OCI-LY3 (cell line): ENCODE data around the gene SLMAP.

Experiments used
- H2AFZ ChIP-seq: fragments of 200-600, 300-600 bp; shearing (Covaris generic); 2 replicates; pipeline ENCODE4 v1.6.0; 2014; ENCODE audit warnings: antibody characterized with exemption, low read depth, low read length
- H3K27ac ChIP-seq: fragments of 200-600, 300-600 bp; sonication (generic); 2 replicates; pipeline ENCODE4 v1.5.1; 2014; ENCODE audit warnings: mild to moderate bottlenecking, low read length, moderate library complexity, mixed read lengths
- H3K27me3 ChIP-seq: fragments of 200-600, 300-600 bp; sonication (generic); 2 replicates; pipeline ENCODE4 v1.6.1; 2014; ENCODE audit warnings: low read depth, low read length, mixed read lengths
- H3K36me3 ChIP-seq: fragments of 200-600, 300-600 bp; sonication (generic); replicated peaks from 2 replicates; pipeline ENCODE3; 2014; ENCODE audit warnings: low read depth, low read length, mixed read lengths
- H3K4me1 ChIP-seq: fragments of 300-600, 200-600 bp; sonication (generic); 2 replicates; pipeline ENCODE4 v1.6.1; 2014; ENCODE audit warnings: low read length, mixed read lengths
- H3K4me2 ChIP-seq: fragments of 200-600, 300-600 bp; sonication (generic); 2 replicates; pipeline ENCODE4 v1.6.1; 2014; ENCODE audit warnings: low read length, mixed read lengths
- H3K4me3 ChIP-seq: fragments of 300-600, 200-600 bp; sonication (generic); 2 replicates; pipeline ENCODE4 v1.5.1; 2014; ENCODE audit warnings: antibody characterized with exemption, mild to moderate bottlenecking, low read length, moderate library complexity
- H3K79me2 ChIP-seq: fragments of 300-600, 200-600 bp; shearing (Covaris generic); 2 replicates; pipeline ENCODE4 v1.6.1; 2014; ENCODE audit warnings: mild to moderate bottlenecking, low read length, mixed read lengths
- H3K9ac ChIP-seq: fragments of 300-600, 200-600 bp; shearing (Covaris generic); 2 replicates; pipeline ENCODE4 v1.6.0; 2014; ENCODE audit warnings: mild to moderate bottlenecking, low read length, moderate library complexity
- H3K9me3 ChIP-seq: fragments of 200-600, 300-600 bp; shearing (Covaris generic); 2 replicates; pipeline ENCODE4 v1.6.1; 2014; ENCODE audit warnings: low read length, mixed read lengths; ENCODE audit not compliant: insufficient read depth
- H4K20me1 ChIP-seq: fragments of 200-600, 300-600 bp; sonication (generic); 2 replicates; pipeline ENCODE4 v1.6.1; 2016; ENCODE audit warnings: low read length, mixed read lengths; ENCODE audit not compliant: insufficient read depth
- EZH2phosphoT487 ChIP-seq: fragments of 200-600 bp; shearing (Covaris generic); IDR thresholded peaks from 2 replicates; pipeline ENCODE4 v1.6.1; 2018; ENCODE audit warnings: antibody characterized with exemption, mixed run types, low read depth
- TF ChIP-seq, protein P1 (sequence below): fragments of 200-600, 300-600 bp; sonication (generic); IDR thresholded peaks from 2 replicates; pipeline ENCODE4 v1.5.1; 2014; ENCODE audit warnings: antibody characterized with exemption, low read length, low read depth

The SLMAP gene

DNA sequence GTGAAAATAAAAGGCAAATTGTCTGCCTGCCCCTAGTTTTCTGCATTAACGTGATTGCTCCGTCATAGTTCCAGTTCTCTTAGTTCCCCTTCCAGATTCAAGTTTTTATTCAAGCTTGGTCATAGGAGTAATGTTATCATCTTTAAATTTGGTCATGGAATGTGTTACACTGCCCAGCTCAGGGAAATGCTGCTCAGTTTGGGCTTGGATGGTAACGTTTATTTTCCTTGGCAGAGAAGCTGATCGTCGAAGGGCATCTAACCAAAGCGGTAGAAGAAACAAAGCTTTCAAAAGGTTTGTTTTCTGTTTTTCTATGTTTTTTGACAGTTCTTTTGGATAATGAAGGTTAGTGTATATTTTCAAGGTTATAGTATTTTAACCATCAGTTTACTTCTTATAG is 133.7 kb downstream of the SLMAP start:
- Histone ChIP-seq H3K27ac (no peak overlapping the region), H4K20me1 (no peaks in the 10 kb centered on the region), H3K9me3 (no peaks in the 10 kb centered on the region), H2AFZ (no peak overlapping the region), H3K27me3 (no peaks in the 10 kb centered on the region), H3K36me3 (no peaks in the 10 kb centered on the region), H3K4me1 (no peaks in the 10 kb centered on the region), H3K9ac (no peak overlapping the region), H3K4me3 (no peak overlapping the region), H3K79me2 (no peaks in the 10 kb centered on the region), H3K4me2 (no peak overlapping the region)
- TF ChIP-seq EZH2phosphoT487: no peak
- TF ChIP-seq, protein P1, sequence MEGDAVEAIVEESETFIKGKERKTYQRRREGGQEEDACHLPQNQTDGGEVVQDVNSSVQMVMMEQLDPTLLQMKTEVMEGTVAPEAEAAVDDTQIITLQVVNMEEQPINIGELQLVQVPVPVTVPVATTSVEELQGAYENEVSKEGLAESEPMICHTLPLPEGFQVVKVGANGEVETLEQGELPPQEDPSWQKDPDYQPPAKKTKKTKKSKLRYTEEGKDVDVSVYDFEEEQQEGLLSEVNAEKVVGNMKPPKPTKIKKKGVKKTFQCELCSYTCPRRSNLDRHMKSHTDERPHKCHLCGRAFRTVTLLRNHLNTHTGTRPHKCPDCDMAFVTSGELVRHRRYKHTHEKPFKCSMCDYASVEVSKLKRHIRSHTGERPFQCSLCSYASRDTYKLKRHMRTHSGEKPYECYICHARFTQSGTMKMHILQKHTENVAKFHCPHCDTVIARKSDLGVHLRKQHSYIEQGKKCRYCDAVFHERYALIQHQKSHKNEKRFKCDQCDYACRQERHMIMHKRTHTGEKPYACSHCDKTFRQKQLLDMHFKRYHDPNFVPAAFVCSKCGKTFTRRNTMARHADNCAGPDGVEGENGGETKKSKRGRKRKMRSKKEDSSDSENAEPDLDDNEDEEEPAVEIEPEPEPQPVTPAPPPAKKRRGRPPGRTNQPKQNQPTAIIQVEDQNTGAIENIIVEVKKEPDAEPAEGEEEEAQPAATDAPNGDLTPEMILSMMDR: no peak

DNA sequence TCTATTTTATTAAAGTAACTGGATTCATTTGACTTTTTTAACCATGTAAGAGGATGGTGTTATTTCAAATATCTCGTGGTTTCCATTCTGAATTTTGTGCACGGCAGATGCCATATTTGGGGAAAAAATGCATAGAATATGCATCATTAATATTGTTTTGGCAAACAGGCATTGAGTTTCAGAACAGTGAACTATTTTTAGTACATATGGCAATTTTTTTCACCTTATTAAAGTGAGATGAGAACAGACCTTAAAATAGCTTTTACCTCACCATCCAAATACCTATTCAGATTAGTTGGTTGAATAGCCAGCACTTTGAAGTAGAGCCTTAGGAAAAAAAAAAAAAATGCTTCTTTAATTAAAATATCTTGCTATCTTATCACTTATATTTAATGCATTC is 134.8 kb downstream of the SLMAP start:
- Histone ChIP-seq H4K20me1 (no peaks in the 10 kb centered on the region), H3K4me1 (no peaks in the 10 kb centered on the region), H3K9me3 (no peaks in the 10 kb centered on the region), H2AFZ (no peak overlapping the region), H3K27ac (no peak overlapping the region), H3K27me3 (no peaks in the 10 kb centered on the region), H3K36me3 (no peaks in the 10 kb centered on the region), H3K9ac (no peak overlapping the region), H3K4me3 (no peak overlapping the region), H3K79me2 (no peaks in the 10 kb centered on the region), H3K4me2 (no peak overlapping the region)
- no peak for TF ChIP-seq EZH2phosphoT487
- TF ChIP-seq, protein P1: no peak

DNA sequence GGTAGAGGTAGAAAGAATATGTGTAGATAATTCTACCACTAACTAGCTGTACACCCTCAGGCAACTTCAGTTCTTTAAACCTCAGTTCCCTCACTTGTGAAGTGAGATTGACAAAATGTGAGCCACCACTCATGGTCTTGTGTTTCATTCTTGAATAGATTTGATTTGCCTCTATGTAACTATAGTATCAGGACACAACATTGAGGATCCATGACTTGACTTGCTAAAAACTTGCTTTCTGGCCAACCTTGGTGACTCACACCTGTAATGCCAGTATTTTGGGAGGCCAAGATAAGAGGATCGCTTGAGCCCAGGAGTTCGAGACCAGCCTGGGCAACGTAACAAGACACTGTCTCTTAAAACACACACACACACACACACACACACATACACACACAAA is 136.3 kb downstream of the SLMAP start:
- H3K4me1 ChIP-seq: no peaks in the 10 kb centered on the region
- no peaks in the 10 kb centered on the region for H3K27me3 ChIP-seq
- no peaks in the 10 kb centered on the region for H3K79me2 ChIP-seq
- H3K4me2 ChIP-seq: no peak overlapping the region
- no peak overlapping the region for H3K4me3 ChIP-seq
- no peaks in the 10 kb centered on the region for H3K9me3 ChIP-seq
- no peaks in the 10 kb centered on the region for H4K20me1 ChIP-seq
- no peak overlapping the region for H3K9ac ChIP-seq
- H2AFZ ChIP-seq: no peak overlapping the region
- H3K27ac ChIP-seq: no peak overlapping the region
- no peak for TF ChIP-seq EZH2phosphoT487
- TF ChIP-seq, protein P1: no peak
- peaks cover 4% of the 10 kb centered on the region for H3K36me3 ChIP-seq

DNA sequence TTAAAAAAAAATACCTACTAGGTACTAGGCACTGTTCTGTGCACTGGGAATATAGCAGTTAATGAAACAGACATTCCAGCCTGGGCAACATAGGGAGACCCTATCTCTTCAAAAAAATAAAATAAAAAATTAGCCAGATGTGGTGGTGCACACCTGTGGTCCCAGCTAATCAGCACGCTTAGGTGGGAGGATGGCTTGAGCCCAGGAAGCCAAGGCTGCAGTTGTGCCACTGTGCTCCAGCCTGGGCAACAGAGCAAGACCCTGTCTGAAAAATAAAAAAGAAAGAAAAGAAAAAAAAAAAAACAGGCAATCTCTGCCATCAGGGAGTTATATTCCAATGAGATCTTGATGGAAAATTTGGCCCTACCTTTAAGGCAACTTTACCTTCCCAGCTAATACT is 137.0 kb downstream of the SLMAP start:
- TF ChIP-seq, protein P1: no peak
- TF ChIP-seq EZH2phosphoT487: no peak
- Histone ChIP-seq H4K20me1 (no peaks in the 10 kb centered on the region), H3K4me1 (no peaks in the 10 kb centered on the region)

More for the DNA sequence above, 137.0 kb downstream of the SLMAP start:
- no peak overlapping the region for H3K4me2 ChIP-seq
- no peak overlapping the region for H3K4me3 ChIP-seq
- H3K36me3 ChIP-seq: peaks cover 4% of the 10 kb centered on the region
- H3K27me3 ChIP-seq: no peaks in the 10 kb centered on the region
- no peaks in the 10 kb centered on the region for H3K79me2 ChIP-seq
- H3K27ac ChIP-seq: no peak overlapping the region
- H3K9ac ChIP-seq: no peak overlapping the region
- no peak overlapping the region for H2AFZ ChIP-seq
- no peaks in the 10 kb centered on the region for H3K9me3 ChIP-seq
